Thyroid gland (tissue), 4 donors: ENCODE data around the gene FAM200C. TPM values are rescaled to one million over a fixed set of nuclear protein-coding genes. Genes with fewer than 3 reads are reported as not detected.

Experiments
- DNase-seq, 2 donors: peaks; one replicate each; pipeline ENCODE4 v3.0.0-alpha.2; 2019
- H3K27ac ChIP-seq, 3 donors: fragments of 200-600 bp; sonication (generic); 1 replicate in 2 of 3; 2 replicates in 1 of 3; pipeline ENCODE4 v1.5.1; 2016 to 2019; ENCODE audit warnings: mild to moderate bottlenecking in 1 of 3, moderate library complexity in 1 of 3
- H3K27me3 ChIP-seq: fragments of 200-600 bp; sonication (generic); one replicate; pipeline ENCODE4 v1.5.1; 2019
- H3K36me3 ChIP-seq, 2 donors: fragments of 200-600 bp; sonication (generic); one replicate each; pipeline ENCODE4 v1.5.1; 2016 to 2019
- H3K4me1 ChIP-seq, 2 donors: fragments of 200-600 bp; sonication (generic); one replicate each; pipeline ENCODE4 v1.5.1; 2017 to 2019
- H3K4me3 ChIP-seq, 3 donors: fragments of 200-600 bp; sonication (generic); replicated peaks in 1 of 3; 1 replicate in 2 of 3; 2 replicates in 1 of 3; pipeline ENCODE4 v1.5.1; 2016; ENCODE audit warnings: mild to moderate bottlenecking in 1 of 3
- H3K9me3 ChIP-seq: fragments of 200-600 bp; sonication (generic); one replicate; pipeline ENCODE4 v1.5.1; 2017
- CTCF ChIP-seq, 6 experiments: fragments of 200-600 bp in 3 of 6; fragments of 450-650 bp in 3 of 6; sonication (generic) in 3 of 6; IDR thresholded peaks; one replicate each; pipeline ENCODE4 v1.5.1; 2016 to 2019; ENCODE audit warnings: antibody characterized with exemption in 6 of 6, mild to moderate bottlenecking in 2 of 6, inconsistent platforms in 1 of 6, moderate library complexity in 1 of 6
- POLR2A ChIP-seq, 2 donors: fragments of 450-650 bp; IDR thresholded peaks; one replicate each; pipeline ENCODE4 v1.6.1; 2017; ENCODE audit warnings: antibody characterized with exemption in 2 of 2, mild to moderate bottlenecking in 2 of 2, moderate library complexity in 1 of 2
- WGBS, 2 donors: methylation state at CpG; one replicate each; pipeline ENCODE4 v1.1.5; 2017; 5-methylcytosine and 5-hydroxymethylcytosine counted together
- intact Hi-C: fragments of 100-400 bp; cut with DNase I; formaldehyde crosslinking; loops from one replicate; pipeline ENCODE4 v1.15.1; 2023
- total RNA-seq, 4 donors: library from RNA; depleted of rRNA; stranded (reverse); fragments of >200 nt; gene quantifications; one replicate each; pipeline ENCODE4 v1.2.3, GENCODE V29; 2016

The FAM200C gene
- total RNA-seq, 4 donors from 2014 or later: 5.8 to 9.0 (median 7.2) TPM

DNA sequence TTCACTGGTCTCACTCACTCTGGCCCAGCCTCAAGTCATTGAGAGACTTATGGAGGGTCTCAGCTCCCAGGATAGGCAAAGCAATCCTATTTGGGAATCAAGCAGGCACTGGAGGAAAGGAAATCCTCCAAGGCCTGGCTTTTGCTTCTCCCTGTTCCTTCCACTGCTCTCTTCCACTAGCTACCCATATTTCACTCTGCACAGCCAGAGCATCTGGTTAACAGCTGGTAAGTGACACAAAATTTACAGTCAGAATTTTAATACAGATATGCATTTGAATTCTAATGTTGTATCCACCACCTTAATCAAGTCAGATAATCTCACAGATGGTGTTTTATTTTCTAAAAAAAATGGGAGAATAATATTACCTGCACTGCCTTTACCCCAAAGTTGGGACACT is 28.6 kb downstream of the FAM200C start:
- no peaks in the 10 kb centered on the region for H3K36me3 ChIP-seq
- H3K4me3 ChIP-seq: no peak overlapping the region
- no peak for TF ChIP-seq POLR2A (IDR thresholded peaks at IDR 0.05)
- TF ChIP-seq CTCF (IDR thresholded peaks at IDR 0.05): no peak
- no peaks in the 10 kb centered on the region for H3K9me3 ChIP-seq
- H3K4me1 ChIP-seq: no peaks in the 10 kb centered on the region
- DNase-seq: no peak
- H3K27ac ChIP-seq: no peak overlapping the region
- H3K27me3 ChIP-seq: no peaks in the 10 kb centered on the region
- intact Hi-C loops: no loop called here

DNA sequence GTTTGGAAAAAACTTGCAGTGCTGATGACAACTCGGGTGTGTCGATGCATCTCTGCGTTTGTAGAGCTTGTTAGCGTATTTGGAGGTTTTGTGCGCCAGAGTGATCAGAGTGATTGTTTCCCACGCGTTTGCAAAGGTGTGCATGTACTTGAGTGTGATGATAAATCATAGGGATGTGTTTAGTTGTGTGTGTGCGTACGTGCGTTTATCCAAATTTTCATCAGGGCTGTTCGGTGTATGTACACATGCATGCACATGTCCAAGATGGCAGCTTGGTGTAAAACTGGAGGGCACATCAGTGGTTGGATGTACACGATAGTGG is 29.2 kb downstream of the FAM200C start:
- Histone ChIP-seq H3K4me3 (peak overlapping the region in 1 of 3 donors; percentile 39), H3K4me1 (no peaks in the 10 kb centered on the region), H3K36me3 (no peaks in the 10 kb centered on the region), H3K9me3 (no peaks in the 10 kb centered on the region), H3K27me3 (no peaks in the 10 kb centered on the region), H3K27ac (no peak overlapping the region)
- intact Hi-C loops: no loop called here
- TF ChIP-seq POLR2A (IDR thresholded peaks at IDR 0.05): no peak
- 48% methylated on average over 12 of the region's 12 CpGs for WGBS, 2 donors
- DNase-seq: no peak

- TF ChIP-seq CTCF (IDR thresholded peaks at IDR 0.05): no peak
- no peak for TF ChIP-seq POLR2A (IDR thresholded peaks at IDR 0.05)
- 5 to 7% methylated on average over 20 to 22 of the region's 45 CpGs for WGBS, 2 donors
- DNase-seq: peak; percentile 48 to 49
- Histone ChIP-seq H3K4me3 (peak within 1 kb of the TSS in 2 of 3 donors; percentile 19 to 39), H3K9me3 (no peaks in the 10 kb centered on the region), H3K4me1 (no peaks in the 10 kb centered on the region), H3K27me3 (no peaks in the 10 kb centered on the region), H3K27ac (peak within 1 kb of the TSS in 1 of 3 donors; percentile 27), H3K36me3 (no peaks in the 10 kb centered on the region)
- intact Hi-C loops: no loop called here
Observed at GRCh38 chr5:160369990-160370712, 29.7 kb downstream of the FAM200C start, which contains the start of gene C1QTNF2. C1QTNF2 (minus strand) TSS chr5:160370626; CDS start chr5:160355011, 15,615 bp downstream.

DNA sequence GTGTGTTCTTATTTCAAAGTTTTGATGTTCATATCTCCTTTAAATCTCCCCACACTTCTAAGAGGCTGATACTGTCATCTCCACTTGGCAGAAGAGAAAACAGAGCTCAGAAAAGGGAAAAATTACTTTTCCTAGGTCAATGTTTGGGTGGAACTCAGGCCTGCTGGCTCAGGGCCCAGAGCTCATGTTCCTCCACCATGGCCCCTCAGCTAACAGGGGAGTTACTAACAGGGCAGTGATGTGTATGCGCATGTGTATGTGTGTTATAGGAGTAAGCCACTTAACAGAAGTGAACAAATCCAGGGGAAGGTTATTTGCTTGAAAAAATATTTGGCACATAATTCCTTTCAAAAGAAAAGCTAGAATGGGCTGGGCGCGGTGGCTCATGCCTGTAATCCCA is 32.0 kb downstream of the FAM200C start:
- TF ChIP-seq POLR2A (IDR thresholded peaks at IDR 0.05) (no peak), CTCF (IDR thresholded peaks at IDR 0.05) (no peak)
- Histone ChIP-seq H3K27ac (no peak overlapping the region), H3K27me3 (no peaks in the 10 kb centered on the region), H3K36me3 (no peaks in the 10 kb centered on the region), H3K9me3 (no peaks in the 10 kb centered on the region), H3K4me3 (no peak overlapping the region), H3K4me1 (peaks cover 0 to 9% of the 10 kb centered on the region in 2 donors)
- intact Hi-C loops: no loop called here
- 96 to 98% methylated on average over 3 of the region's 3 CpGs for WGBS, 2 donors
- no peak for DNase-seq

DNA sequence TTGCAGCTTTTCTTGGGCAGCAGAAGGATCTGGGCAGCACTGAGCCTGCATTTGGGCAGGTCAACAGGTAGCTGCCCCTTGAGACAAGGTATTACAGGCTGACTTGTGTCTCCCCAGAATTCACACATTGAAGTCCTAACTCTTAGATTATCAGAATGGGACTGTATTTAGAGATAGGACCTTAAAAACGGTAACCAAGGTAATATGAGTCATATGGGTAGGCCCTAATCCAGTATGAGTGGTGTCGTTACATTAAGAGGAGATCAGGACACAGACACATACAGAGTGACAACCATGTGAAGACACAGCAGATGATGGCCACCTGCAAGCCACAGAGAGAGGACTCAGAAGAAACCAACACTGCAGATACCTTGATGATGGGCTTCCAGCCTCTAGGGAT is 32.6 kb downstream of the FAM200C start:
- Histone ChIP-seq H3K27ac (no peak overlapping the region), H3K27me3 (no peaks in the 10 kb centered on the region), H3K36me3 (no peaks in the 10 kb centered on the region), H3K4me3 (no peak overlapping the region), H3K4me1 (peaks cover 0 to 10% of the 10 kb centered on the region in 2 donors), H3K9me3 (no peaks in the 10 kb centered on the region)
- DNase-seq: no peak
- WGBS, 2 donors: 85 to 91% methylated on average over 2 of the region's 2 CpGs
- intact Hi-C loops: no loop called here
- TF ChIP-seq CTCF (IDR thresholded peaks at IDR 0.05): no peak
- no peak for TF ChIP-seq POLR2A (IDR thresholded peaks at IDR 0.05)
